Fibroblast of villous mesenchyme (primary cell): ENCODE results near the gene SOCS1. TPM values are rescaled to one million over a fixed set of nuclear protein-coding genes. Genes with fewer than 3 reads are reported as not detected.

Source experiments
- DNase-seq: peaks from one replicate; pipeline ENCODE4 v3.0.0-alpha.2; 2010; ENCODE audit warnings: low read depth
- H3K4me3 ChIP-seq: 2 replicates; pipeline ENCODE4 v1.5.1; 2011; ENCODE audit warnings: low read depth, mild to moderate bottlenecking, low read length
- CTCF ChIP-seq: IDR thresholded peaks from 2 replicates; pipeline ENCODE4 v1.5.1; 2012; ENCODE audit warnings: low read depth, mild to moderate bottlenecking, low read length; ENCODE audit not compliant: insufficient read depth
- total RNA-seq: library from RNA; depleted of rRNA; stranded (reverse); fragments of >200 nt; gene quantifications from 2 replicates; pipeline ENCODE4 v1.2.3, GENCODE V29; 2012

The SOCS1 gene
- total RNA-seq, 1 donor, result 29.4 TPM

GRCh38 chr16:11260596-11260966 lies 4.6 kb upstream of the SOCS1 start:
- no peak for TF ChIP-seq CTCF
- no peak for DNase-seq
- no peak overlapping the region for H3K4me3 ChIP-seq

GRCh38 chr16:11259655-11260595 lies 3.9 kb upstream of the SOCS1 start:
- no peak for TF ChIP-seq CTCF
- DNase-seq, result no peak
- no peak overlapping the region for H3K4me3 ChIP-seq

GRCh38 chr16:11258553-11259492 lies 2.8 kb upstream of the SOCS1 start:
- H3K4me3 ChIP-seq, result no peak overlapping the region
- no peak for TF ChIP-seq CTCF
- peak; percentile 68 for DNase-seq

- DNase-seq, result peak; percentile 84
- peak; percentile 83 for TF ChIP-seq CTCF
Measured at GRCh38 chr16:11257131-11257938, 1.3 kb upstream of the SOCS1 start.

GRCh38 chr16:11256661-11257130 lies 692 bp upstream of the SOCS1 start:
- H3K4me3 ChIP-seq, result peak overlapping the region; percentile 75
- TF ChIP-seq CTCF, result no peak
- peak; percentile 73 for DNase-seq

More at GRCh38 chr16:11257131-11257938, 1.3 kb upstream of the SOCS1 start:
- H3K4me3 ChIP-seq, result peak overlapping the region; percentile 75
